K562 (cell line): ENCODE data around the gene PERP. TPM values are rescaled to one million over a fixed set of nuclear protein-coding genes. Genes with fewer than 3 reads are reported as not detected.
A peak's percentile ranks its signal among the peaks of the same experiment; 100 is the strongest.

Experiments
- ATAC-seq: fragments of 200-7000 bp; cut with Tn5 transposase; 3 replicates; pipeline ENCODE4 v1.9.1; 2020; ENCODE audit warnings: moderate library complexity
- BruUV-seq: library from RNA; stranded (reverse); fragments of 400-500 nt; replicated peaks from 2 replicates; lab custom pipeline; 2021; lab: Mats Ljungman, UMichigan
- CTCF ChIA-PET: fragments of 300-600 bp; formaldehyde crosslinking; extraction: SDS; loops from one replicate; lab custom pipeline; 2021; ENCODE audit warnings: low intra/inter-chr PET ratio; lab: Yijun Ruan, JAX
- POLR2A ChIA-PET: fragments of 300-600, 350-650 bp; sonication (Branson Sonifier 250); formaldehyde crosslinking; extraction: SDS; loops from one replicate; lab custom pipeline; 2021; ENCODE audit warnings: antibody characterized with exemption, inconsistent platforms; lab: Yijun Ruan, JAX
- DNase-seq, 4 experiments: peaks; one replicate each; pipeline versions ENCODE4 v3.0.0 to v3.0.0-alpha.2; 2011 to 2018; ENCODE audit warnings: low spot score in 3 of 4, mixed read lengths in 3 of 4; ENCODE audit errors: extremely low read depth in 1 of 4
- FAIRE-seq: peaks from 2 replicates; lab custom pipeline; 2011; peaks lifted over from hg19 to GRCh38; lab: Jason Lieb, UNC
- H2AFZ ChIP-seq: 2 replicates; pipeline ENCODE4 v1.6.0; 2011; ENCODE audit warnings: low read depth, low read length, control low read depth, inconsistent platforms
- H3K27ac ChIP-seq: fragments of 200-600 bp; 3 replicates; pipeline ENCODE4 v1.8.0; 2011; ENCODE audit warnings: low read depth, mild to moderate bottlenecking, control low read depth, inconsistent platforms, low read length, moderate library complexity, mixed read lengths; ENCODE audit errors: extremely low read depth
- H3K27me3 ChIP-seq, 2 experiments: fragments of 300-600 bp in 1 of 2; 2 replicates in 1 of 2; 3 replicates in 1 of 2; pipeline versions ENCODE4 v1.6.0 to v1.8.0; 2011; ENCODE audit warnings: inconsistent platforms in 2 of 2, low read length in 2 of 2, mild to moderate bottlenecking in 1 of 2, mixed read lengths in 1 of 2, moderate library complexity in 1 of 2; ENCODE audit not compliant: control insufficient read depth in 2 of 2, insufficient read depth in 2 of 2
- H3K36me3 ChIP-seq: fragments of 300-600 bp; 3 replicates; pipeline ENCODE4 v1.8.0; 2011; ENCODE audit warnings: mild to moderate bottlenecking, low read length, inconsistent platforms; ENCODE audit not compliant: control insufficient read depth, insufficient read depth
- H3K4me1 ChIP-seq, 2 experiments: fragments of 200-600 bp in 1 of 2; replicated peaks in 1 of 2; 2 replicates in 1 of 2; 3 replicates in 1 of 2; pipeline versions ENCODE4 v1.5.1 to v1.8.0; 2011; ENCODE audit warnings: inconsistent platforms in 2 of 2, low read length in 2 of 2, mild to moderate bottlenecking in 1 of 2, mixed read lengths in 1 of 2, moderate library complexity in 1 of 2; ENCODE audit not compliant: control insufficient read depth in 2 of 2, insufficient read depth in 2 of 2
- H3K4me2 ChIP-seq: 2 replicates; pipeline ENCODE4 v1.6.1; 2011; ENCODE audit warnings: low read length, control low read depth, inconsistent platforms, mixed read lengths; ENCODE audit not compliant: insufficient read depth
- H3K4me3 ChIP-seq: fragments of 200-600 bp; sonication (generic), shearing (Covaris generic); 2 replicates; pipeline ENCODE4 v1.5.1; 2016; ENCODE audit warnings: control low read depth, inconsistent platforms
- H3K79me2 ChIP-seq: fragments of 200-600 bp; 3 replicates; pipeline ENCODE4 v1.8.0; 2011; ENCODE audit warnings: low read length, inconsistent platforms; ENCODE audit not compliant: control insufficient read depth, insufficient read depth
- H3K9ac ChIP-seq, 2 experiments: 2 replicates each; pipeline versions ENCODE4 v1.6.0 to v1.6.1; 2011; ENCODE audit warnings: low read depth in 2 of 2, low read length in 2 of 2, control low read depth in 1 of 2, inconsistent platforms in 1 of 2, mild to moderate bottlenecking in 1 of 2, mixed read lengths in 1 of 2; ENCODE audit not compliant: insufficient read depth in 1 of 2
- H3K9me1 ChIP-seq: one replicate; pipeline ENCODE4 v1.6.0; 2011; ENCODE audit warnings: inconsistent platforms, mild to moderate bottlenecking, low read length, moderate library complexity; ENCODE audit not compliant: control insufficient read depth, insufficient read depth
- H3K9me3 ChIP-seq: replicated peaks from 2 replicates; pipeline ENCODE4 v1.5.1; 2011; ENCODE audit warnings: low read depth, low read length, inconsistent platforms; ENCODE audit not compliant: control insufficient read depth, insufficient read depth
- H4K20me1 ChIP-seq: replicated peaks from 2 replicates; pipeline ENCODE4 v1.6.1; 2011; ENCODE audit warnings: low read length, inconsistent platforms, mixed read lengths; ENCODE audit not compliant: control insufficient read depth, insufficient read depth
- CBX2 ChIP-seq: fragments of 200-600 bp; sonication (generic); IDR thresholded peaks from one replicate; pipeline ENCODE4 v1.6.1; 2012; ENCODE audit warnings: mild to moderate bottlenecking, low read length, inconsistent platforms; ENCODE audit not compliant: insufficient read depth, poor library complexity, severe bottlenecking
- CBX8 ChIP-seq: fragments of 200-600 bp; sonication (generic); IDR thresholded peaks from 2 replicates; pipeline ENCODE4 v1.6.1; 2012; ENCODE audit warnings: borderline replicate concordance, mixed run types, low read depth, mild to moderate bottlenecking, moderate library complexity, mixed read lengths, low read length, control low read depth, inconsistent platforms; ENCODE audit not compliant: poor library complexity, severe bottlenecking; ENCODE audit errors: extremely low read depth
- WGBS: fragments of 100-300 bp; shearing (Covaris generic); methylation state at CpG from one replicate; pipeline ENCODE4 v1.1.6; 2016; ENCODE audit warnings: low coverage, mixed read lengths; ENCODE audit not compliant: insufficient coverage; ENCODE audit errors: missing lambda C conversion rate; 5-methylcytosine and 5-hydroxymethylcytosine counted together
- in situ Hi-C: fragments of 300-500 bp; cut with MboI; formaldehyde crosslinking; loops from 4 replicates; pipeline ENCODE4 v1.15.0; 2018; ENCODE audit warnings: inconsistent platforms, mixed read lengths
- intact Hi-C: fragments of 100-400 bp; cut with micrococcal nuclease; formaldehyde crosslinking; loops from 2 replicates; pipeline ENCODE4 v1.14.2; 2022
- polyA plus RNA-seq, 8 experiments: library from polyadenylated mRNA; depleted of rRNA in 4 of 8; stranded (reverse) in 5 of 8; unstranded in 3 of 8; fragments of >200 nt; fragmentation: Nextera tagmentation in 2 of 8; fragmentation: Illumina TruSeq in 1 of 8; extraction: Ambion mirVana in 2 of 8; extraction: Trizol in 1 of 8; gene quantifications; 2 replicates each; pipeline versions ENCODE4 v1.2.1 to v1.2.3, GENCODE V29; 2011 to 2014; ENCODE audit warnings: inconsistent platforms in 1 of 8, missing spikeins in 1 of 8
- total RNA-seq, 7 experiments: library from RNA; depleted of rRNA in 6 of 7; stranded (reverse); fragments of >200 nt in 6 of 7; fragmentation: Illumina TruSeq in 2 of 7; extraction: Trizol in 2 of 7; gene quantifications; 2 replicates each; pipeline versions ENCODE4 v1.2.1 to v1.2.3, GENCODE V29; 2011 to 2021; ENCODE audit warnings: low replicate concordance in 1 of 7
- TF ChIP-seq, protein P1 (sequence below): fragments of 450-650 bp; formaldehyde crosslinking; IDR thresholded peaks from 2 replicates; pipeline ENCODE4 v1.4.0; 2022; ENCODE audit warnings: mild to moderate bottlenecking, moderate library complexity

The PERP gene
- total and polyA plus RNA-seq, 9 of the 15 experiments (the other 6 are each of a cell fraction or from before 2014, with no cell fraction given) = 0.01 to 0.27 (median 0.05) TPM; not detected in 2

GRCh38 chr6:138106665-138107077, 548 bp downstream of the PERP start:
- peaks cover 0 to 12% of the 10 kb centered on the region in 2 experiments; a peak in 2 of 5 replicates for H3K4me1 ChIP-seq
- BruUV-seq = no TSS peak
- H3K9me3 ChIP-seq = no peaks in the 10 kb centered on the region
- no peaks in the 10 kb centered on the region for H3K36me3 ChIP-seq
- DNase-seq (no peak), ATAC-seq (no peak), FAIRE-seq (no peak)
- H3K9ac ChIP-seq = peak overlapping the region in 1 of 2 experiments; percentile 83; a peak in 2 of 4 replicates
- H3K79me2 ChIP-seq = no peaks in the 10 kb centered on the region
- 37% methylated on average over 15 of the region's 17 CpGs for WGBS
- no peaks in the 10 kb centered on the region for H3K9me1 ChIP-seq
- peak overlapping the region; percentile 41 for H3K4me3 ChIP-seq
- H3K27me3 ChIP-seq = peaks cover 41 to 53% of the 10 kb centered on the region in 2 experiments
- TF ChIP-seq, protein P1, sequence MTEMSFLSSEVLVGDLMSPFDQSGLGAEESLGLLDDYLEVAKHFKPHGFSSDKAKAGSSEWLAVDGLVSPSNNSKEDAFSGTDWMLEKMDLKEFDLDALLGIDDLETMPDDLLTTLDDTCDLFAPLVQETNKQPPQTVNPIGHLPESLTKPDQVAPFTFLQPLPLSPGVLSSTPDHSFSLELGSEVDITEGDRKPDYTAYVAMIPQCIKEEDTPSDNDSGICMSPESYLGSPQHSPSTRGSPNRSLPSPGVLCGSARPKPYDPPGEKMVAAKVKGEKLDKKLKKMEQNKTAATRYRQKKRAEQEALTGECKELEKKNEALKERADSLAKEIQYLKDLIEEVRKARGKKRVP (CRISPR knock-in tag) = no peak
- peak; percentile 21 for TF ChIP-seq CBX8
- TF ChIP-seq CBX2 = peak; percentile 18
- no peaks in the 10 kb centered on the region; the same call in 1 of the 2 replicates for H4K20me1 ChIP-seq
- no peak overlapping the region for H3K27ac ChIP-seq
- peak overlapping the region; percentile 61; the same call in 1 of the 2 replicates for H3K4me2 ChIP-seq
- intact Hi-C loops (loop anchor here (5.0 to 10.0 kb wide), 2 partner anchors 239 to 832 kb away; partner anchors contain the start of gene TNFAIP3), in situ Hi-C loops (no loop called here)
- peak overlapping the region; percentile 69 for H2AFZ ChIP-seq
- POLR2A ChIA-PET = interaction anchor here (0.6 to 0.9 kb wide), 3 partner anchors 102 to 792 kb away, joined by 3 to 6 read pairs (median 3); no protein-coding TSS in a partner anchor
- CTCF ChIA-PET = interaction anchor here (0.5 to 0.7 kb wide), 2 partner anchors 103 to 396 kb away, joined by 3 read pairs; no protein-coding TSS in a partner anchor
